NCI-H146 treated with DMSO at 0.1 percent for 48 hours (cell line): ENCODE measurements around the gene TMEM97.
"Not testable (repeated sequence)": the region's sequence is repeated elsewhere in the genome, so short reads cannot be mapped to it uniquely, and the experiment has no call there.

Source experiments
- DNase-seq: peaks from one replicate; lab custom pipeline; 2025; ENCODE audit not compliant: unreplicated experiment; lab: John Stamatoyannopoulos, UW

TMEM97 gene

DNA sequence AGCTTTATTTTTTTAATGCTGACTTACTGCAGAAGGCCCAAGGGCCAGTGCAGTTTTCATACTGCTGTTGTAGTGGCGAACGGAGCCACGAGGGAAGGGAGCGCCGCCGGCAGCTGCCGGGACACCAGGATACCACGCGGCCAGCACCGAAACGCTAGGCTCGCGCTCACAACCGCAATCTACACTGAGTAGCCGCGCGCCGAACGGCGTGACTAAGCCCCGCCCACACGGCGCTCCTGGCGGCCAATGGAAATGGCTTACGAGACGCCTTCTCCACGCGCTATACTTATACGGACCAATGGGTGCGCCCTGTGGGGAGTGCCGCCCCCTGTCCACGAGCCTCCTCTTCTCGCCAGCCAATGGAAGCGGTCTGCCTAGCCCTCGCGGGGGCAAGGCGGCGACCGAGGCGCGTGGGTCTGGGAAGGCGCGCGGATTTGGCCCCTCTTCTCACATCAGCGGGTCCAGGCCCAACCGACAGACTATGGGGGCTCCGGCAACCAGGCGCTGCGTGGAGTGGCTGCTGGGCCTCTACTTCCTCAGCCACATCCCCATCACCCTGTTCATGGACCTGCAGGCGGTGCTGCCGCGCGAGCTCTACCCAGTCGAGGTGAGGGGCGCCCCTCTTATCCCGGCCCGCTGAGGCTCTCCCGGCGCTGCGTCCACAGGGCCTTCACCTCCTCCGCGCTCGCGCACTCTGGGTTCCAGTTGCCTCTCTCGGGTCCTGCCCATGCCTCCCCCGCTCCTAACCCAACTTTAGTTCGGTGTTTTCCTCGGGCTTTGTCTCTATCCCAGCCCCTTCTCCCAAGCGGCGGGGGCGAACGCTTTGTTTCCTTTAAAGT is at the start of gene TMEM97:
Gene TMEM97 (plus strand): TSS at position 442 of the 839 bp plus-strand sequence. CDS start 40 bp downstream, at position 482.
- DNase-seq = peak; percentile 95

DNA sequence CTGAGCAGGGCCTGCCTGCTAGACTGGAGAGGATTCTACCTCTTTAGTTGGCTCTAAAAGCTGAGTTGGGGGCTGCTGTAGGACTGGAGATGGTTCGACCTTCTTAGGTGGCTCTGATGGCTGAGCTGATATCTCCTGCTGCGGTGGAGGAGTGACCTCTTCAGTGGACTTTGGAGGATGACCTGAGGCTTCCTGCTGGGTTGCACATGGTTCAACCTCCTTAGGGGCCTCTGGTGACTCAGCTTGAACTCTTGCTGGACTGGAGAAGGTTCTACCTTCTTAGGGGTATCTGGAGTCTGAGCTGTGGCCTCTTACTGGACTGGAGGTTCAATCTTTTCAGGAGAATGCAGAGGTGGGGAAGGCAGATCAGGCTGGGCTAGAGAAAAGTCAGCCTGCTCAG is 48.9 kb upstream of the TMEM97 start:
- DNase-seq = no peak

DNA sequence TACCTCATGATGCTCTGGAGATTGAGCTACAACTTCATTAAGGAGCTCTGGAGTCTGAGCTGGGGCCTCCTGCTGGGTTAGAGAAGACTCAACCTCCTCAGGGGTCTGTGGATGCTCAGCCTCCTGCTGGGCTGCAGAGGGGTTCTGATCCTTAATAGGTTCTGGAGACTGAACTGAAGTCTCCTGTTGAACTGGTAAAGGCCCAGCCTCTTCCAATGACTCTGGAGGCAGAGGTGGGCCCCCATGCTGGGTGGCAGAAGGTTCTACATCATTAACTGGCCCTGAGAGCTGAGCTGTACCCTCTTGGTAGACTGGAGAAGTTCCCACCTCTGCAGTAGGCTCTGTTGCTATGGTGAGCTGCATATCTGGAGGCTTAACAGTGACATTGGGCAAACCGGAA is 48.1 kb upstream of the TMEM97 start:
- DNase-seq = no peak

DNA sequence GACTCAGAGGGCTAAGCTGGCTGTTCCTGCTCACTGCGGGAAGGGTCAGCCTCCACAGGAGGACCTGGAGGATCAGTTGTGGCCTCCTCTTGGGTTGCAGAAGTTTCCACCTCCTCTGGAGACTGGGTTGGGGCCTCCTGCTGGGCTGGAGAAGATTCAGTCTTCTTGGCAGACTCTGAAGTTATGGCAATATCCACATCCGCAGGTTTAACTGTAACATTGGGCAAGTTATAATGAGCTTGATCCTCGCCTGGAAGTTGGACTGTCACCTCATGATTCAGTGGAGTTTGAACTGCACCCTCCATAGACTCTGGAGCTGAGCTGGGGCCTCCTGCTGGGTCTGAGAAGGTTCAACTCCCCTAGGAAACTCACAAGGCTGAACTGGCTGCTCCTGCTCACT is 47.6 kb upstream of the TMEM97 start:
- DNase-seq = no peak

DNA sequence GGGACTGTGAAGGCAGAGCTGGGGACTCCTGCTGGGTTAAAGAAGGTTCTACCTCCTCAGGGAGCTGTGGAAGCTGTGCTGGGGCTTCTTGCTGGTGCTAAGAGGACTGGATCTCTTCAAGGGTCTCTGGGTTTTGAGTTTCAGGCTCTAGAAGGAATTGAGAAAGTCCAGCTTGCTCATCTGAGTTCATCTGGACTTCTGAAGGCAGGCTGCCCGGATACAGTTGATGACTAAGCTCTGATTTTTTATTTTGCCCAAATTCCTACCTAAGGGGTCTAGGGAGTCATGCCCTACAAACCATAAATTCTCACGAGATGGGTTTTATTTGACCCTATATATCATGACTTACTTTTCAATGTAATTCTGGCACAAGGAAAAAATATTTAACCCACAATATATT is 46.8 kb upstream of the TMEM97 start:
- no peak for DNase-seq

DNA sequence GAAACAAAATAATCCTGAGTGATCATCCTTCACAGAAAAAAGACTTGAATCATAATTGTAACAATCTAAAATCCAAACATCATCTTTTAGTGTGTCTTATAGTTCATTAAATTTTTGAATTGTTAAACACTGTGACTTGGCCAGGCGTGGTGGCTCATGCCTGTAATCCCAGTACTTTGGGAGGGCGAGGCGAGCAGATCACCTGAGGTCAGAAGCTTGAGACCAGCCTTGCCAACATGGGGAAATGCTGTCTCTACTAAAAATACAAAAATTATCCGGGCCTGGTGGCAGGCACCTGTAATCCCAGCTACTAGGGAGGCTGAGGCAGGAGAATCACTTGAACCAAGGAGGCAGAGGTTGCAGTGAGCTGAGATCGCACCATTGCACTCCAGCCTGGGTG is 45.7 kb upstream of the TMEM97 start:
- DNase-seq = not testable (repeated sequence)

DNA sequence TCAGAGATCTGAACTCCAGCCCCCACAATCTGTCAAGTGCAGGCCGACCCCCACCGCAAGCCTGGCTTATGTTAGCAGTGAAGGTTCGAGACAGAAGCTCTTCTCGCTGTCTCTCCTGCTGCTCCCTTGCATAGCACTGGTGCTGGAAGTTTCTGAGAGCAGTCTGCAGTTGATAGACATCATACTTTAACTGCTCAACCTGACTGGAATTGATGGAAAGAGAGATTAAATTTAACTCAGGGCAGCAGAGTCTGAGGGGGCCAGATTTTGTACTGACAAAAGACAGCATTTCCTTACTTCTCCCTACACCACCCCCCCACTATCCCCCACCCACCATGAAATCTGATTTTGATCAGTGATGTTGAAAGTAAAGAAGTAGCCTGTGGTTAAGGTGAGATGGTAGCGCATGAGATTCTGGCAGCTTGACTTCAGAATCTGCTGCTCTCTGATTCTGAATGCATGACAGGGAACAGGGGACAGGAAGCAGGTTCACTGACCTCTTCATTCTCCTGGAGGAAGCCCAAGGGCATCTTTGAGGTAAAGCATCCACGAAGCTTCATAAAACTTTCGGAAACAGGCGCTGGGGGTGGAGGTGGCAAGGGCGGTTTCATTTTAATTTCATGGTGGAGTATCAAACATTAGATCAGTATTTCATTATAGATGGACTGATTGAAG is 44.3 kb upstream of the TMEM97 start:
- no peak for DNase-seq

DNA sequence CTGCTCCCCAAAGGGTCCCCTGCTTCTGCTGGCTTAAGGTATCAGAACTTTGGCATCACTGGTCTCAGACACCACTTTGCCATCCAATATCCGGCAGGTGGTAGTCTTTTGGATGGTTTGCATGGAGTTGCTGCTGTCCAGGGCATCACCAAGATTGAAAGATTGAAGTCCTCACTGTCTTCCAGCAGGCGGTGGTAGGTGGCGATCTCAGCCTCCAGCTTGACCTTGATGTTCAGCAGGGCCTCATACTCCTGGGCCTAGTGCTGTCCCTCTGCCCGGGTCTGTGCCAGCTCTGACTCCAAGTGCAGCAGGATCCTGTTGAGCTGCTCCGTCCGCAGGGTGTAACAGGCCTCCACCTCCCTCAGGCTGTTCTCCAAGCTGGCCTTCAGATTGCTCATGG is 43.0 kb upstream of the TMEM97 start:
- DNase-seq = no peak

DNA sequence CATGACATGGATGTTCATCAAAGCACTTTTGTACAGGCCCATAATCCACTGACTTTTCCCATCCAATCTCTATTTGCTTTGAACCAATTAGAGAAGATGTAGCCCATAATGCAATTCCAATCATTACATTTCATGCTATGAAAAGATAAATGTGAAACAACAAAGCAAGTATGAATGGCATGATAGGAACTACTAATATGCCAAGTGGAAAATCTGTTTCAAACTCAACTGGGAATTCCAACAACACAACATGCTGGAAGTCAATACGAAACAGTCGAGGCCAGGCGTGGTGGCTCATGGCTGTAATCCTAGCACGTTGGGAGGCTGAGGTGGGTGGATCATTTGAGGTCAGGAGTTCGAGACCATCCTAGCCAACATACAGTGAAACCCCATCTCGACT is 39.6 kb upstream of the TMEM97 start:
- DNase-seq = no peak

DNA sequence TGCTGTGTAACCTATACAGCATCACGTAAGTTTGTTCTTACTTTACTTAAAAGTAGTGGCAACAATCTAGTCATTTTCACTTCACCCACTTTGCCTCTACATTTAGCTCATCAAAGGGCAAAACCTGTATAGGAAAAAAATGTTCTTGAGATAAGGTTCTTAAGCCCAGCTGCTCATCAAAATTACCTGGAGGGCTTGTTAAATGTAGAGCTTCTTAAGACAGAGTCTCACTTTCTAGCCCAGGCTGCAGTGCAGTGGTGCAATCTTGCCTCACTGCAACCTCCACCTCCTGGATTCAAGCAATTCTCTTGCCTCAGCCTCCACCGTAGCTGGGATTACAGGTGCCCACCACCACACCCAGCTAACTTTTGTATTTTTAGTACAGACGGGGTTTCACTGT is 38.2 kb upstream of the TMEM97 start:
- no peak for DNase-seq

DNA sequence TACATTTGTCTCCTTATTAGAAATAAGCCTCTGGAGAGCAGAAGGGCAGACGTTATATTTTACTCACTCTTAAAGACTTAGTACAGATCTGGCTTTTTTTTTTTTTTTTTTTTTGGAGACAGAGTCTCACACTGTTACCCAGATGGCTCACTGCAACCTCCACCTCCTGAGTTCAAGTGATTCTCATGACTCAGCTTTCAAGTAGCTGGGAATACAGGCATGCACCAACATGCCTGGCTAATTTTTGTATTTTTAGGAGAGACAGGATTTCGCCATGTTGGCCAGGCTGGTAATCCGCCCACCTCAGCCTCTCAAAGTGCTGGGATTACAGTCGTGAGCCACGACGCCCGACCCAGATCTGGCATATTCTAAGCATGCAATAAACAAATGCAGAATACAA is 36.4 kb upstream of the TMEM97 start:
- no peak for DNase-seq

DNA sequence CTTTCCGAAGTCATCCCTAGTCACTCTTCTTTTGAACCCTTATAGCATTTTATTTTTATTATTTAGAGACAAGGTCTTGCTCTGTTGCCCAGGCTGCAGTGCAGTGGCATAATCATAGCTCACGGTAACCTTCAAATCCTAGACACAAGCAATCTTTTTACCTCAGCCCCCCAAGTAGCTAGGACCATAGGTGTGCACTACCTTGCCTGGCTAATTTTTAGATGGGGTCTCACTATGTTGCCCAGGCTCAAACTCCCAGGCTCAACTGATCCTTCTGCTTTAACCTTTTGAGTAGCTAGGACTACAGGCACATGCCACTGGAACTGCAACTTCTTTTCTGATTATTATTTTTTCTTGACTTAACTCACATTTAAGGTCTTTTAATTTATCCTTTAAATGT is 33.0 kb upstream of the TMEM97 start:
- DNase-seq = no peak

DNA sequence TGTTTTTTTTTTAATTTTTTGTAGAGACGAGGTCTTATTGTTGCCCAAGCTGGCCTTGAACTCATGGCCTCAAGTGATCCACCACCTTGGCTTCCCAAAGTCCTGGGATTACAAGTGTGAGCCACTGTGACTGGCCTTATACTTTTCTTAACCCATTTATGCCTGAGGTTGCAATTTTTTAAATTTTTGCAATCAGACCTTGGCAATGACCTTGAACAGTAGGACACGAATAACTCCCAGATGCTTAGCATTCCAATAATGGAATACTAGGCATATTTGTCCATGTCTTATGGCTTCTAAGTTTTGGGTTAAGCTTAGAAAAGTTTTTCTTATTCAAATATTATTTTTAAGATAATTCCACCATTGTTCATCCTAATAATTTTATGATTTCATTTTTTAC is 28.3 kb upstream of the TMEM97 start:
- DNase-seq = no peak

DNA sequence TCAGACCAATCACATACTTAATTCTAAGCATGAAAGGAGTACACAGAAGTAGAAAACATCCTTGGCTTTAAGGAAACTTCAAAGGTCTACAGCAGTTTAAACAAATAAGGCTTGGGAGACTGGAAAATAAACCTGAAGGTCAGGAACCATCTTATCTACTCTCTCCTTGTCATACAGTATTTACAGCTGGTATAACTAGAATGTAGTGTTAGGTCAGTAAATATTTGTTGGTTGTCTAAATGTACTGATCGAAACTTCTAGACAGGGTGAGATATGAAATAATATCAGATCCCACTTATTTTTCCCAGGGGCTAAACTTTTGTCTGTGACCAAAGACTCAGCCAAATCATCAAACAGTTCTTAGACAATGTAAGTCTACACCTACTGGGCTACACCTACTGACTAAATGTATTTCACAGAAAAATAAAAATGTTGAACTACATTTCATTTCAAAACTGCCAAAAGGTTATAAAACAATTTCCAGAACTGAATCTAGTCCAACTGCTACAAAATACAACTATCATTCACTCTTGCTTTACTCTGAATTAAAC is 27.1 kb upstream of the TMEM97 start:
- DNase-seq = no peak

DNA sequence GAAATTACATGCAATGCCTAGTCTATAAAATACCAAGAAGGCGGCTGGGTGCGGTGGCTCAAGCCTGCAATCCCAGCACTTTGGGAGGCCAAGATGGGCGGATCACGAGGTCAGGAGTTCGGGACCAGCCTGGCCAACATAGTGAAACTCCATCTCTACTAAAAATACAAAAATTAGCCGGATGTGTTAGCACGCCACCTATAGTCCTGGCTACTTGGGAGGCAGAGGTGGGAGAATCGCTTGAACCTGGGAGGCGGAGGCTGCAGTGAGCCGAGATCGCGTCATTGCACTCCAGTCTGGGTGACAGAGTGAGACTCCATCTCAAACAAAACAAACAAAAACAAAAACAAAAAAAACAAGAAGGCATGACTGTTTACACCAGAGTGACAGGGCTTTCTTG is 26.1 kb upstream of the TMEM97 start:
- not testable (repeated sequence) for DNase-seq

DNA sequence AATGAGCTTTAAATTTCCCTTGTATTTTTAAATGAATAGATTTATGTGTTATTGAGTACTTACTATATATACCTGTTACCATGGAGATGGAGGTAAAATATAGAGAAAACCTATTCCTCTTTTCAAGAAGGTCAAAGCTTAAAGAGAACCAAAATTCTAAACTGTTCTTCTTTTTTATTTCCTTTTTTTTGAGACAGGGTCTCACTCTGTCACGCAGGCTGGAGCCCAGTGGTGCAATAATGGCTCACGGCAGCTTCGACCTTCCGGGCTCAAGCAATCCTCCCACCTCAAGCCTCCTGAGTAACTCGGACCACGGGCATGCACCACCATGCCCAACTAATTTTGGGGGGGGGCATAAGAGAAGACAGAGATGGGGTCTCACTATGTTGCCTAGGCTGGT is 25.0 kb upstream of the TMEM97 start:
- no peak for DNase-seq

DNA sequence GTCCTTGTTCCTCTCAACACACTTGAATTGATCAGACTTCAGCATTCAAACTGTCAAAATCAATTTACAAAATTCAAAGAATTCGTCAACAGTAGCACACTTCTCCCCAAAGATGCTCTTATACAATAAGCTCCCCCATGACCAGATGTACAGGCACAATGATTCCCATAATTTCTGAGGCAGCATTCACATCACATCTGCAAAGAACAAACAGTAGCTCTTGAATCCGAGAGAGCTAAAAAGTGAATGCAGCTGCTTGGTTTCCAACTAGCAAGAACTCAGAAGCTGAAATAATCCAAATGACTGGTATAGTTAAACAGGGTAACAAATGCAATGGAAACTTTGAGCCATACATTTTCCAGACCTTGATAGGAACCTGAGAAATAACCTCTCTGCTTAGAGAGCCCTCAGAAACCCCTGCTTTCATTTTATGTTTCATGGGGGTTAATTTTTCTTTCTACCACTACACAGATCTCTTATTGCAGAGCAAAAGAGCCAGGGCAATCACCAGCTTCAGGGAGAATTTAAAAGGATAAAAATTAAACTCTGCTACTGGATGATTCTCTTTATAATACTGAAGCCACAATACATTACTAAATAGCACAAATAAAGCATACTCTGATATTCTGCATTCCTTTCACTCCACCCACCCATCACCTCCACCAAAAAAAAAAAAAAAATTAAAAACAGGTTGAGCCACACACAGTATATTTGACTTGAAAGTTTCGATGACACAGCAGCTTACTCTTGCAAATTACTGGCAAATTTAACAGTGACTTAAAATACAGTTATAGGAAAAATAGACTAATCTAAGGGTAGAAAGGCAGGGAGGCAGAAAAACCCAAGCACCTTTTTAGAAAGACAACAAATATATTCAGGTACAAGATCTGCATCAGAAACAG is 23.1 kb upstream of the TMEM97 start:
- no peak for DNase-seq

DNA sequence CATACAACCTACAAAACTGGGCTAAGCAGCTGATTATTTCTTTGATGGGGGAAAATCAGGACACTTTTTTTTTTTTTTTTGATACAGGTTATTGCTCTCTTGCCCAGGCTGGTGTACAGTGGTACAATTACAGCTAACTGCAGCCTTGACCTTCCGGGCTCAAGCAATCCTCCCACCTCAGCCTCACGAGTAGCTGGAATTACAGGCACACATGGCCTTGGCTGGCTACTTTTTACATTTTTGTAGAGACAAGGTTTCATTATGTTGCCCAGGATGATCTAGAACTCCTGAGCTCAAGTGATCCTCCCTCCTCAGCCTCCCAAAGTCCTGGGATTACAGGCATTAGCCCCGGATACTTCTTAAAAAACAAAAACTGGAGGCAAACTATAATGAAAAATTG is 20.6 kb upstream of the TMEM97 start:
- no peak for DNase-seq

DNA sequence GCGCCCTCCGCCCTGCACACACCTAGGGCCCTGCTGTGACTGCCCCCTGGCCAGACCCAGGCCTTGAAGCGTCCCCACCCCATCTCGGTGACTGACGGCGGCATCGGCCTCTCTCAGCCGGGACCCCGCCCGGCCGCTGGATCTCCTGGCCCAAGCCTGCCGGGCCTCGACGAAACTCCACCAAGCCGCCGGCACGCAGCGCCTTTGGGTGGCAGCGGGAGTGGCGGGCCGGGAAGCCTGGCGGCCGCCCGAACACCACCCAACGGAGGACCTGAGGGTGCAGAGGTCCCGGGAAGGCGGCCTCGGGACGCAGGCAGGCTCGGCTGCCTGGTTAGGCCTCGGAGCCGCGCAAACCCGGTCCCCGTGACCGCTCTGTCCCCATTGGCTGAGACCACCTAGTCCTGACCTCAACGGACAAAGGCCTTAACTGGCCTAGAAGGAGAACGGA is 12.0 kb upstream of the TMEM97 start:
- no peak for DNase-seq

DNA sequence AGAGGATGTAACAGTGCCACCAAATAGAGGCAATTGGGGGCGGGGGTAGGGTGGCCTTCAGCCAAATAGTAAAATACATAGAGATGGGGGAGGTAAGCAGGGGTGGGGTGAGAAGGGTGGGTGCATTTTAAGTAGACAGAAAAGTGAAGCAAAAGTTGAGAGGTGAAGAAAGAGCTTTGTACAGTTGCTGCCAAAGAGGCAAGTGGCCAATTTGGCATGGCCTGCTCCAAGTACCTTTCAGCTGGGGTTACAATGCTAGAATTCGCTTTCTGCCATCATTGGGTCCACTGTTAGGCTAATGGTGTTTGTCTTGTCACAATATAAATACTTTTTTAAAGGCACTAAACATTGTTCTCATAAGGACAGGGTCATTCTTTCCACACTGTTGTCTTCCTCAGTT is 5.2 kb upstream of the TMEM97 start:
- no peak for DNase-seq
